ENCODE data around the gene ECPAS.
"Not testable (repeated sequence)": the region's sequence is repeated elsewhere in the genome, so short reads cannot be mapped to it uniquely, and the experiment has no call there.

ECPAS gene, protein sequence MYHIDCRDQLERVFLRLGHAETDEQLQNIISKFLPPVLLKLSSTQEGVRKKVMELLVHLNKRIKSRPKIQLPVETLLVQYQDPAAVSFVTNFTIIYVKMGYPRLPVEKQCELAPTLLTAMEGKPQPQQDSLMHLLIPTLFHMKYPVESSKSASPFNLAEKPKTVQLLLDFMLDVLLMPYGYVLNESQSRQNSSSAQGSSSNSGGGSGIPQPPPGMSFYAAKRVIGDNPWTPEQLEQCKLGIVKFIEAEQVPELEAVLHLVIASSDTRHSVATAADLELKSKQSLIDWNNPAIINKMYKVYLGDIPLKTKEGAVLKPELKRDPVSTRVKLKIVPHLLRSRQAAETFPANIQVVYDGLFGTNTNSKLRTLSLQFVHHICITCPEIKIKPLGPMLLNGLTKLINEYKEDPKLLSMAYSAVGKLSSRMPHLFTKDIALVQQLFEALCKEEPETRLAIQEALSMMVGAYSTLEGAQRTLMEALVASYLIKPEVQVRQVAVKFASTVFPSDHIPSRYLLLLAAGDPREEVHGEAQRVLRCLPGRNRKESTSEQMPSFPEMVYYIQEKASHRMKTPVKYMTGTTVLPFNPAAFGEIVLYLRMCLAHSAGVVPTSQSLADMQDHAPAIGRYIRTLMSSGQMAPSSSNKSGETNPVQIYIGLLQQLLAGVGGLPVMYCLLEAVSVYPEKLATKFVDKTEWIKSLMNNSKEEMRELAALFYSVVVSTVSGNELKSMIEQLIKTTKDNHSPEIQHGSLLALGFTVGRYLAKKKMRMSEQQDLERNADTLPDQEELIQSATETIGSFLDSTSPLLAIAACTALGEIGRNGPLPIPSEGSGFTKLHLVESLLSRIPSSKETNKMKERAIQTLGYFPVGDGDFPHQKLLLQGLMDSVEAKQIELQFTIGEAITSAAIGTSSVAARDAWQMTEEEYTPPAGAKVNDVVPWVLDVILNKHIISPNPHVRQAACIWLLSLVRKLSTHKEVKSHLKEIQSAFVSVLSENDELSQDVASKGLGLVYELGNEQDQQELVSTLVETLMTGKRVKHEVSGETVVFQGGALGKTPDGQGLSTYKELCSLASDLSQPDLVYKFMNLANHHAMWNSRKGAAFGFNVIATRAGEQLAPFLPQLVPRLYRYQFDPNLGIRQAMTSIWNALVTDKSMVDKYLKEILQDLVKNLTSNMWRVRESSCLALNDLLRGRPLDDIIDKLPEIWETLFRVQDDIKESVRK (N-terminal part only)

DNA sequence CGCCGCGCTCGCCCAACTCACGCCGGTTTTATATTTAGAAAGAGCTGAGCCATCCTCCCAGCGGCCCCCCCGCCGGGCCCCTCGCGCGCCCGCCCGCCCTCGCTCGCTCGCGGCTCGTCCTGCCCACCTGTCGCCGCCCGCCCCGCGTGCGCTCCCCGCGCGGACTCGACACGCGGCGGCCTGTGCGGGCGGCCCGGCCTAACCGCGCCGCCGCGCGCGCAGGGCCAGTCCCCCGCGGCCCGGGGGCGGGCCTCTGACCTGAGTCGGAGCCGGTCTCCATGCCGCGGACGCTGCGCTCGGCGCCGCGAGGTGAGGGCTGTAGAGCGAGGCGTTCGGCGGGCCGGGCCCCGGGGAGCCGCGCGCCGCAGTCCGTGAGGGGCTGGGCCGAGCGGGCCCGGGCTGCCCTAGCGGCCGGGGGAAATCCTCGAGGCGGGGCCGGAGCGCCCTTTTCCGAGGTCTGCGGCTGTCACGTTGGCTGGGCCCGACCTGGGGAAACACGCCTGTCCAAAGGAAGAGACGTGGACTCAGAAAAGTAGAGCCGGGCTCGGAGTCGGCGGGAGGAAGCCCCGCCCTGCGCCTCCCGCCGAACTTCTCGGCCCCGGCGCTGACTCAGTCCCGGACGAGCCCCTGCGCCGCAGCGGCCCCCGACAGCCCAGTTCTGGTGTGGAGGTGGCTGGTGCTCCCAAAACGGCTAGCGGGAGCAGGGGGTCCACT is at the start of gene ECPAS:
Gene ECPAS, minus strand, starts transcription at position 526 of the 714 bp plus-strand sequence. CDS start 11,465 bp downstream, outside the sequence.
- in situ Hi-C loops (cut with MboI; ENCODE audit: low pct_unique_long_range_greater_than_20kb, low sequenced_read_pairs): no loop called here
- peak; percentile 85 for DNase-seq

GRCh38 chr9:111533099-111533790 is 49.1 kb upstream of the ECPAS start:
- no peak for DNase-seq
- in situ Hi-C loops (cut with MboI; ENCODE audit: low pct_unique_long_range_greater_than_20kb, low sequenced_read_pairs): no loop called here

DNA sequence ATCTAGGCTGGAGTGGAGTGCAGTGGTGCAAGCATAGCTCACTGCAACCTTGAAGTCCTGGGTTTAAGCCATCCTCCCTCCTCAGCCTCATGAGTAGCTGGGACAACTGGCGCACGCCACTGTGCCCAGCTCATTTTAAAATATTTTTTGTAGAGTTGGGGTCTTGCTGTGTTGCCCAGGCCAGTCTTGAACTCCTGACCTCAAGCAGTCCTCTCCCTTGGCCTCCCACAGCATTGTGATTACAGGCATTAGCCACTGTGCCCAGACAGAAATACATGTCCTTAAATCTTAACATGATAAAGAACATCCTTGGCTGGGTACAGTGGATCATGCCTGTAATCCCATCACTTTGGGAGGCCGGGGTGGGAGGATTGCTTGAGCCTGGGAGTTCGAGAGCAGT is 47.5 kb upstream of the ECPAS start:
- no peak for DNase-seq
- in situ Hi-C loops (cut with MboI; ENCODE audit: low pct_unique_long_range_greater_than_20kb, low sequenced_read_pairs): no loop called here

- no peak for DNase-seq
- in situ Hi-C loops (cut with MboI; ENCODE audit: low pct_unique_long_range_greater_than_20kb, low sequenced_read_pairs): no loop called here
Measured at GRCh38 chr9:111529787-111530186, 45.6 kb upstream of the ECPAS start.

DNA sequence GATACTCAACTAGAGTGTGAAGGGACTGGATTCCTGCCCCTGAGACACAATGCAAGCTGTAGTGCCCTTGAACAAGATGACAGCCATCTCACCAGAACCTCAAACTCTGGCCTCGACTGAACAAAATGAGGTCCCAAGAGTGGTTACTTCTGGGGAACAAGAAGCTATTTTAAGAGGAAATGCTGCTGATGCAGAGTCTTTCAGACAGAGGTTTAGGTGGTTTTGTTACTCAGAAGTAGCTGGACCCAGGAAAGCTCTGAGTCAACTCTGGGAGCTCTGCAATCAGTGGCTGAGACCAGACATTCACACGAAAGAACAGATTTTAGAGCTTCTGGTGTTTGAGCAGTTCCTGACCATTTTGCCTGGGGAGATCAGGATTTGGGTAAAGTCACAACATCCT is 43.2 kb upstream of the ECPAS start:
- in situ Hi-C loops (cut with MboI; ENCODE audit: low pct_unique_long_range_greater_than_20kb, low sequenced_read_pairs): no loop called here
- no peak for DNase-seq

DNA sequence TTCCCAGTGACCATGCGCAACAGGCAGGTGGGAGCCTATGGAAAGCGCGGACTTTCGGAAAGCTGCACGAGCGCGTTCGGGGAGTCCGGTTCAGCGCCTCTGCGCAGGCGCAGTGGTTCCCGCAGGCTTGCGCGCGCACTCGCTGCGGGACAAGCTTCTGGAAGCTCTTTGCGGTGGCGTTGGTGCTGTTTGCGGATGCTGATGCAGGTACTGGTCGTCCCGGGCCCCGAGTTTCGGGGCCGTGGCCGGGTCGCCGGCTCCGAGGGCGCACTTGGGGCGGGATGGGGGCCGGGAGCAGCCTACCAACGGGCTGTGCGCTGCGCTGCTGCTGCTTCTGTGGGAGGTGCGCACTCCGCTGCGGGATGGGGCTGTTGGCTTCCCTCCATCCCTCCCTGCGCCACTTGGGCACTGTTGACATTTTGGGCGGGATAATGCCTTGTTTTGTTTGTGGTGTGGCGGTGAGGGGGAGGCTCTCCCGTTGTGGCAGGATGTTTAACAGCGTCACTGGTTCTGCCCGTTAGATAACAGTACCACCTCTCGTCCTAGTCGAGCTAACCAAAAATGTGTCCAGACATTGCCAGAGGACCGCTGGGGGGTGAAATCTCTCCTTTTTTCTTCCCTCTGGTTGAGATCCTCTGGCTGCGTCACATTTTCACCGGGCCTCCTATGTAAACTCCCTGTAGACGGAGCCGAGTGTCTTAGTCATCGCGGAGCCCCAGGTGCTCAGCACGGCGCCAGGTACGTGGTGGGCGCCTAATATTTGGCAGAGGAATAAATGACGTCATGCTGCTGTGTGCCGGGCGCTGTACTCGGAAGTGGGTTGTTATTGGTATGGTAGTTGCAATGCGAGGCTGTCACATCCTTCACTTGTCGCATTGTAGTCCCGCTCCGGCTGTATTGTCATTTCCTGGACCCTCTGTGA is 41.1 kb upstream of the ECPAS start, which contains the start of gene ZNF483:
Gene ZNF483, plus strand, starts transcription at position 124 of the 922 bp plus-strand sequence. CDS start 2,217 bp downstream, outside the sequence.
- peak; percentile 3 for DNase-seq
- in situ Hi-C loops (cut with MboI; ENCODE audit: low pct_unique_long_range_greater_than_20kb, low sequenced_read_pairs): no loop called here

GRCh38 chr9:111524731-111525055 is 40.5 kb upstream of the ECPAS start:
- DNase-seq: no peak
- in situ Hi-C loops (cut with MboI; ENCODE audit: low pct_unique_long_range_greater_than_20kb, low sequenced_read_pairs): no loop called here

DNA sequence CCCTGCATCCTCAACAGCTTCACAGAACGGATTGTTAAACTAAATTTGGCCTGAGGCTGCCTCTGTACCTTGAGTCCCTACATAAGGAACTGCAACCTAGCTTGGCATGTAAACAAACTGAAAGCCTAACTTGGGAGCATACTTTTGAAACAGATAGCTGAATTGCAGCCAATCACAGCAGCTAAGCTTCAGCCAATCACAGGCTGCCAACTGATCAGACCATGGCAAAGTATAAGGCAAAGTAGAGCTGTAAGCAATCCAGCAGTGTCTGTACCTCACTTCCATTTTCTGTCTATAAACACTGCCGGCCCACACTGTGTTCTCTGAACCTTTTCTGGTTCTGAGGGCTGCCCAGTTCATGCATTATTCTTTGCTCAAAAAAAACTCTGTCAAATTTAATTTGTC is 31.9 kb upstream of the ECPAS start:
- DNase-seq: no peak
- in situ Hi-C loops (cut with MboI; ENCODE audit: low pct_unique_long_range_greater_than_20kb, low sequenced_read_pairs): no loop called here

DNA sequence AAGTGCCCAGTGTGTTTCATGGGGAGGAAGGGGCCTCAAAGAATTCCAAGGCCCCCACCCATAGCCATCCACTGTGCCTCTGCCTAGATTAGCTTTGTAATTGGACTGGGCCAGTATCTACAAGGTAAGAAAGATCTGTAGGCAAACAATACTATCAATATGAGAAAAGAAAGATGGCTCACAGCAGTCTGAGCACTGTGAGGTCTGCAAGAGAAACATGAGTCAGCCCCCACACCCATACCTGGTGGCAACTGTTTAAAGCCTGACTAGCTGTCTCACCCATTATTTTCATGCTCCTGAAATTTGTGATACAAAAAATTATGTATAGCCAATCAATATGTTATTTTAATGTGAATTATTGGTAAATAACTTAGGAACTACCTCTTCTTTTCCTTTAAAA is 30.8 kb upstream of the ECPAS start:
- in situ Hi-C loops (cut with MboI; ENCODE audit: low pct_unique_long_range_greater_than_20kb, low sequenced_read_pairs): no loop called here
- no peak for DNase-seq

DNA sequence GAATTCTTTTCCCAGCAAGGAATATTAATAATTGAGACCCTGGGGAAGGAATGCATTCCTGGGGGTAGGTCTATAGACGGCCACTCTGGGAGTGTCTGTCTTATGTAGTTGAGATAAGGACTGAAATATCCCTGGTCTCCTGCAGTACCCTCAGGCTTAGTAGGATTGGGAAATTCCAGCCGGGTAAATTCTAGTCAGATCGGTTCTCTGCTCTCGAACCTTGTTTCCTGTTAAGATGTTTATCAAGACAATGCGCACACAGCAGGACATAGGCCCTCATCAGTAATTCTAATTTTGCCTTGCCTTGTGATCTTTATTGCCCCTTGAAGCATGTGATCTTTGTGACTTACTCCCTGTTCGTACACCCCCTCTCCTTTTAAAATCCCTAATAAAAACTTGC is 27.4 kb upstream of the ECPAS start:
- peak; percentile 8 for DNase-seq
- in situ Hi-C loops (cut with MboI; ENCODE audit: low pct_unique_long_range_greater_than_20kb, low sequenced_read_pairs): not testable (repeated sequence)

GRCh38 chr9:111502506-111502905 is 18.3 kb upstream of the ECPAS start:
- in situ Hi-C loops (cut with MboI; ENCODE audit: low pct_unique_long_range_greater_than_20kb, low sequenced_read_pairs): no loop called here
- no peak for DNase-seq

GRCh38 chr9:111501648-111502047 is 17.5 kb upstream of the ECPAS start:
- in situ Hi-C loops (cut with MboI; ENCODE audit: low pct_unique_long_range_greater_than_20kb, low sequenced_read_pairs): no loop called here
- DNase-seq: no peak

- DNase-seq: no peak
- in situ Hi-C loops (cut with MboI; ENCODE audit: low pct_unique_long_range_greater_than_20kb, low sequenced_read_pairs): no loop called here
Measured at GRCh38 chr9:111501005-111501562, 16.9 kb upstream of the ECPAS start.

DNA sequence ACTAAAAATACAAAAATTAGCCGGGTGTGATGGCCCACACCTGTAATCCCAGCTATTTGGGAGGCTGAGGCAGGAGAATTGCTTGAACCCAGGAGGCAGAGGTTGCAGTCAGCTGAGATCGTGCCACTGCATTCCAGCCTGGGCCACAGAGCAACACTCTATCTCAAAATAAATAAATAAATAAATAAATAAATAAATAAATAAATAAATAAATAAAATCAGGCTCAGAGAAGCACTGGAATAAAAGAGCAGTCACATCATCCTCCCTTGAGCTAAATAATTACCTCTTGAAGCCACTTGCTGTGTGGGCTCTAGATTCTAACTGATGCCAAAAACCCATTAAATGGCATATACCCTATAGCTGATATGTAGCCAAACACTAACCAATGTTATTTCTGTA is 13.0 kb upstream of the ECPAS start:
- DNase-seq; in situ Hi-C loops (cut with MboI; ENCODE audit: low pct_unique_long_range_greater_than_20kb, low sequenced_read_pairs): not testable (repeated sequence)

- in situ Hi-C loops (cut with MboI; ENCODE audit: low pct_unique_long_range_greater_than_20kb, low sequenced_read_pairs): no loop called here
- DNase-seq: no peak
Measured at GRCh38 chr9:111484572-111484894, 350 bp upstream of the ECPAS start.

DNA sequence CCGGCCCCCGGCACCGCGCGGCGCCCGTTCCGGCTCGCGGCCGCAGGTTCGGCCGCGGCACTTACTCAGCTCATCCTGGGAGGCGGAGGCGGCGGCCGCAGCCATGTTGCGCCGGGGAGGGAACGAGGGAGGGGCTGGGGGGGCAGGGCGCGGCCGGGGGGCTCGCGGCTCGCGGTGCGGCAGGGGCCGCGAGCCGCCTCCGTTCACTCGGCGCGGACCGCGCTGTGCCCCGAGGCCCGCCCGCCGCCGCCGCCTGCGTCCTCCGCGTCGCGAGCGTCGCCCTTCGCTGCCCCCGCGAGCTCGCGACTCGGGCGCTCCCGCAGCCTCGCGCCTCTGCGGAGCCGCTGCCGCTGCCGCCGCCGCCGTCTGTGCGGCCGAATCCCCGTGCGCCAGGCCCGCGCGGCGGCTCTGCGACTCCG is 735 bp downstream of the ECPAS start:
- in situ Hi-C loops (cut with MboI; ENCODE audit: low pct_unique_long_range_greater_than_20kb, low sequenced_read_pairs): no loop called here
- DNase-seq: no peak

GRCh38 chr9:111482694-111483438 is 1.3 kb downstream of the ECPAS start:
- peak; percentile 78 for DNase-seq
- in situ Hi-C loops (cut with MboI; ENCODE audit: low pct_unique_long_range_greater_than_20kb, low sequenced_read_pairs): no loop called here
